Stimulated activated CD8-positive, alpha-beta memory T cell treated with anti-CD3 and anti-CD28 coated beads, Interleukin-15, amount 100 ng/mL, for 4 hours (primary cell): ENCODE data around the gene RSAD2.
"Not testable (repeated sequence)": the region's sequence is repeated elsewhere in the genome, so short reads cannot be mapped to it uniquely, and the experiment has no call there.

Experiments
- DNase-seq, 2 donors: peaks; one replicate each; pipeline ENCODE4 v3.0.0-alpha.2; 2020; ENCODE audit warnings: low read depth in 2 of 2

RSAD2 gene

DNA sequence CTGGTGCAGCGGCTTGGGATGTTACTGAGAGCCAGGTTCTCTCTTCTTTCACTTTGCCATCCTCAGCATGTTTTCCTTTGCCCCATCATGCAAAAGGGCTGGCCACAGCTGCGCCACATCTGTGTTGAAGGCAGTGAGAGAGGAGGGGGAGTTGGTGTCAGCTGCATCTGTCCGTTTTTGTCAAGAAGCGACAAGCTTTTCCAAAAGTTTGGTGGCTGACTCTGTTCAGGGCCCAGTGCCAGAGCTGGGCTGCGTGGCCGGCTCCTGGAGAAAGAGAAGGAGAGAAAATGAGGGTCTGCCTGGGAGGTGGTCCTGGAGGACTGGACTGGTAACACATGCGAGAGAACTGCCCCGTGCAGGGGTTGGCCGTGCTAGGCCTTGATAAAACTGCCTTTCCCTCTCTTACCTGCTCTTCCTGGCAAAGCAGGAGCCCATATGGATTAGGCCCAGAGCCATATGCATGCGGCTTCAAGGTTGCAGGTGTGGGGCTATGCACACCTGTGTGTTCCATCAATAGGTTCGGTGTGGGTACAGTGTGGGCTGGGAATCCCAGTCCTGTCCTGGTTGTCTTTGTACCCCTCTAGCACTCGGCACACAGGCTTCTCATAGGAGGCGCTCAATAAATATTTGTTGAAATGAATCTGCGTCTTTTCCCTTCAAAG lies 48.6 kb downstream of the RSAD2 start:
- DNase-seq: no peak

DNA sequence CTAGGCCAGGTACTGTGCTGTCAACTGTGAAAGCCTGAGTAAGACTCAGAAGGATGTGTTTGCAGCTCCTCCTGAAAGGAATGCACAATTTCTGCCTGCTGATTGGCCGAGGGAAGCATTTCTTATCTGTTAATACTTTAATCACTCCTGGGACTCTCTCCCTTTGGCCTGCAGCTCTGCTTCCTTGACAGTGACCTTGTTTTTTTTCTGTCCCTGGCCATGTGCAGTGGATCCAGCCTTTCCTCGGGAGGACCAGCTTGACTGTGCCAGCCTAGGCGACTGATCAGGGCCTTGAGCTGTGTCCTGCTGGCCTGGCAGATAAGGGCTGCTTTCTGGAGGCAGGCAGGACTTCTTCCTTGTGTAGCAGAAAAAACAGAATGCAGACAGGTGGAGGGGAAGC lies 49.6 kb downstream of the RSAD2 start:
- DNase-seq: no peak

DNA sequence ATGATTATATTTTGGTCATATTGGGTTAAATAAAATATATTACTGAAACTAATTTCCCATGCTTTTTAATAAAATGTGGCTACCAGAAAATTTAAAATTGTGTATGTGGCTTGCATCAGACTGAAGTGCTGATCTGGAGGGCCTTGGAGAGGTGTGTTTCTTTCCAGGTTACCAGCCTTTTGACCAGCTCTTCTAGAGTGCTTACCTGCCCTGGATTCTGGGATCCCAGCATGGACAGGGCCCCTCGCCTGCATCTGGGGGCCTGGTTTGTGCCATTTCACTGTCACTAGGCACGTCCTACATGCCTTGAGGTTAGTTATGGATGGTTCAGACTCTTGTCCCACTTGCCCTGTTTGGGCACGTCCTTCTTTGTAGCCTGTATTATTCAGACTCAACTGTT lies 50.2 kb downstream of the RSAD2 start:
- no peak for DNase-seq

DNA sequence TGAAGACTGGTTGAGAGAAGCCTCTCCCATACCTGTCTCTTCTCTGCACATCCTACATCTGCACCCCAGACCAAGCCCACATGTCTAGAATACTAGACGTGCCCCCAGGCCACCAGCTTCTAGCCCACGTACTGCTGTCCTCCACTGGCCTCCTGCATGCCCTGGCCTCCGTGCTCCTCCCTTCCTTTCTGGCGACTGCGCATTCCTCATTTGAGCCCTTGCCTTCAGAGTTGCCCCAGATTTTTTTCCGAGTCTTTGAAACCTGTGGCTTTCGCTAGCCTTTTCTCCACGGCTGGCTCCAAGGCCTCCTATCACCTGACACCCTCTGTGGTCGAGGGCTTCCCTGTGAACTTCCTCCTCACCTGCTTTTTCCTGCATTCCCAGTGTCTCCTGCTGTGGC lies 50.9 kb downstream of the RSAD2 start:
- DNase-seq: no peak

DNA sequence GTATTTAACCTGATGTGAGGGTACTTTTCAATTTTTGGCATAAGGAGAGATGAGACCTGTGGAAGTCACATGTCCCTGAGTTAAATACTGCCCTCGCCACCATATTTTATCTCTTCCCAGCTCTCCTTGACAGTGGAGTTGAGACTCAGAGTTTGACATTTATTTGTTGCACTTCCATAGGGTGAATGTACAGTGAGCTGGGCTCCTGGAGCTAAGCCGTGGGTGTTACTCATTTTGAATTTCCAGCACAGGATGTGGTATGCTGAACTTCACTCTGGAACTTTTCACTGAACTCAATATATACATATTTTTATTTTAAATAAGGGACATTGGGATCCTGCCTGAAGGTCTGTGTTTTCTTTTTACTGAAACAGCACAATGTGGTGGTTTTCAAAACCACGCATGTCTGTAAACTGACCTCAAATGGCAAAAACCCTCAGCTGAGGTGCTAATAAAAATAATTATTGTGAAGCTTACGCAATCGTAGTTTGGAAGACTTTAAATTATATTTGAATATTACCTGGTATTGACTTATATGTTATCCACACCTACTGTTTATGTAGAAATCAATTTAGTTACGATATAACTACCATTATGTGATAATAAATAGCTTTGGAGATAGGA lies 51.7 kb downstream of the RSAD2 start:
- no peak for DNase-seq

DNA sequence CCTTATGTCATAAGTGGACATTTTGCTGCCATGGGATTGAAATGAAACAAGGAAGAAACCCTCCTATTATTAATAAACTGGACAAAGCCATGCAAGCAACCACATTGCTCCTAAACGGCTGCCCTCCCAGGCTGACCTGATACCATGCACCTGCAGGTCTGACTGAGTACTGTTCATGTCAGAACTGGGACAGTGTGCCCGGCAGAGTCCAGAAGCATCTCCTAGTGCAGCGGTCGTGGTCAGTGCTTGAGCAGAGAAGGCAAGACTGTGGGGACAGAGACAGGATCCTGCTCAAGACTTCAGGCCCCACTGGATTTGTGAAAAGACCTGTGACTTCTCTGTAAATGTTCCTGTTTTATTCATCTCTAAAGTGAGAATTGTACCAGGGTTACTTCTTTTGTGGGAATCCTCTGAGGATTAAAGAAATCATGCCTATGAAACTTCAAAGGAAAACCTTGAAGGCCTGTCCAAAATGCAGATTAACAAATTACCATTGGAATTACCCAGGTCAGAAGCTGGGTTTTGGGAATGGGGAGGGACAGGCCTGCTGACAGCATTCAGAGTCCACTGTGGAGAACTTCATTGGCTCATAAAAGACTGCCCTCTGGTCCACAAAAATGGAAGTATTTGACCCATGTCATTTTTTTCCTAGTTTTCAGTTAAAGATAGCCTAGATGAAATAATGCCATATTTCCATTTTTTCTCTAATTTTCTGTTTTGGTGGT lies 53.5 kb downstream of the RSAD2 start:
- DNase-seq: no peak

DNA sequence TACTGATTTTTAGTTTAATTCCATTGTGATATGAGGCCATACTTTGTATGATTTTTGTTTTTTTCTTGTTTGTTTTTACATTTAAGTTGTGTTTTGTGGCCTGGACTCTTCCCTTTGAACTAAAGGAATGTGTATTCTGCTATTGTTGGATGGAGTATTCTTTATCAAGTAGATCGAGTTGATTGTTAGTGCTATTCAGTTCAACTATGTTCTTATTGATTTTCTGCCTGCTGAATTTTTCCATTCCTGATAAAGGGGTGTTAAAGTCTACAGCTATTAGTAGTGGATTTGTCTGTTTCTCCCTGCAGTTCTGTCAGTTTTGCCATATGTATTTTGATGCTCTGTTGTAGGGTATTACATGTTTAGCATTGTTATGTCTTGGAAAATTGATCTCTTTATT lies 54.2 kb downstream of the RSAD2 start:
- no peak for DNase-seq

DNA sequence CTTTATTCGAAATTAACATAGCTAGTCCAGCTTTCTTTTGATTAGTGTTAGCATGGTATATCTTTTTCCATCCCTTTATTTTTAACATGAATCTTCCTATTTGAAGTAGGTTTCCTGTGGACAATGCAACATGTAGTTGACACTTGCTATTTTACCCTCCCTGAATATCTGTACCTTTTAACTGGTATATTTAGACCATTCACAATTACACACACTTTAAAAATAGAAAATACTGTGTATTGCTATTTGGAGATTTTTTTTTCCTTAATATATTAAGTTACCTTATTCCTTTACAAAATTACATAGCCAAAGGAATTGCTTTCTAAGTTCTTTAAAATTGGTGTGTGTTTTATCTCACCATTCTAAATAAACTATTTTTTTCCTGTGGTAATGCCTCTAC lies 54.6 kb downstream of the RSAD2 start:
- DNase-seq: no peak

DNA sequence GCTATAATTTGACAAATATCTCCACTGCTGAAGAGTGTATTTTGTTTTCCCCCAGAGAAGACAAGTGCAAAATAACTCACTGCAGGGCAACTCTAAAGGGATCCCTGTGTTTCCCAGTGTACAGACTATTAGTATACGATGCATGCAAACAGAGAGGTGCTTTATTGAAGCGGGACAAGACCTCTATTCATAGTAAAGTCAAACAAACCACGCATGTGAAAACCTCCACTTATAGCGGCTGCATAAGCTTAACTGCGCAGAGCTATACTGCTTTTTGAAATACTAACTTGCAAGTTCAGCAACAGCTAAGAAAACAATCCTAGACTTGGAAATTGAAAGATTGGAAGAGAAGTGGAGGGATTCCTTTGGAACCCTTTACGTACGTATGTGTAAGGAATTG lies 55.3 kb downstream of the RSAD2 start:
- DNase-seq: no peak

DNA sequence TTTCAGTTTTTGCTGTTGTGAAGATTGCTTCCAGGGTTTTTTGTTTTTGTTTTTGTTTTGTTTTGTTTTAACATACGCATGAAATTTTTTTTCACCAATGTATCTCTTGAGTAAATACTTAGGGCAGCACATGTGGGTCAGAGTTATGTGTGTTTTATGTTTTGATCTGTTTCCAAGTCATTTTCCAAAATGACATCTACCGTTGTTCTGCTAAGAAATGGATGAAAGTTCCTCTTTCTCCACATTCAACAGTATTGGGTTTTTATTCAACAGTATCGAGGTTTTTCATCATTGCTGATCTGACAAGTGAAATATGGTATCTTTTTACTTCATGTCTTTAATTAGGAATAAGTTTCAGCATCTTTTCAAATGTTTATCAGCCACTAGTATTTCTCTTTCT lies 56.3 kb downstream of the RSAD2 start:
- no peak for DNase-seq

DNA sequence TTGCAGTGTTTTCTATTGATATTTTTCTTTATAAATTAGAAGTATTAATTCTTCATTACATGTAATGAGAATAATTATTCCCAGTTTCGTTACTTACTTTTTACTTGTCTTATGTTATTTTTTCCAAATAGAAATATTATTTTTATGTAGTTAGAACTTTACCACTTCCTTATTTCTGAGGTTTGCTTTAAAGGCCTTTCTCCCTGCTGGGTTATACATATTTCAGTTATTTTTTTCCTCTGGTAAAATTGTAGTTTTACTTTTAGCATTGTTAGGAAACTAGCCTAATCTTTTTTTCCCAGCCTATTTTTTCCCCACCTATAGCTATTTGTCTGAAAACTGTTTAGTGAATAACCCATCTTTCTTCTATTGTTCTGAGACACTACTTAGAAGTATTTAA lies 56.8 kb downstream of the RSAD2 start:
- no peak for DNase-seq

DNA sequence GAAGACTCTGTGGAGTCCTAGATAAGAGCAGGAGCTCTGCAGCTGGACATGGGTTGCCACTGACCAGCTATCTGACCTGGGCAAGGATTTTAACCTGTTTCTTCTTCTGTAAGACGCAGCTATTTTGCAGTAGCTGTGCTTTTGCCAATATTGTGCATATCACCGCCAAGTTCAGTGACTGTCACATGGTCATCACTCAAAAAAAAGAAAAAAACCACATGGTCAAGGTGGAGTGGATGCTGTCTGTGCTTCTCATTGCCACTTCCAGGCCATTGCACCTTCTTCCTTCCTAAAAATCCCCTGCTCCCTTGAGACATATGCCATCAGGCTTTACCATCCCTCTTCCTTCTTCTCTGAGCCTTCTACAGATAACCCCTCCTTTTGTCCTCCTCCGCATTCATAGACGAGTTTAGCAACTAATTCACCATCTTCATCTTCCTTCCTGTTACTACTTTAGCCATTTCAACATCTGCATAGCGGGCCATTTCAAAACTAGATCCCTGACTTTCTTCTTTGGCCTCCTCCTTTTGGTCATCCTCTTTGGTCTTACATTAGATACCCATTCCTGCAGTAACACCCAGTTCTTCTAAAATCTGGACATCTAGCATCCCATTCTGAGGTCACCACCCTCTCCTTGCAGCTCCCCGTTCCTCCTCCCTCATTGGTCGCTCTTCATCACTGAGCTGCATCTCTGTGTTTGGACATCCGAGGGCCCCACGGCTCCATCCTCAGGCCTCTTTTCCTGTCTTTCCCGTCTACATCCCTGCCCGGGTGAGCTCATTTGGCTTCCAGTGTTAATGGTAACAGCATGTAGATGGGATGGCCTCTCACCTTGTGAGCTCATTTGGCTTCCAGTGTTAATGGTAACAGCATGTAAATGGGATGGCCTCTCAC lies 57.4 kb downstream of the RSAD2 start:
- DNase-seq: no peak

DNA sequence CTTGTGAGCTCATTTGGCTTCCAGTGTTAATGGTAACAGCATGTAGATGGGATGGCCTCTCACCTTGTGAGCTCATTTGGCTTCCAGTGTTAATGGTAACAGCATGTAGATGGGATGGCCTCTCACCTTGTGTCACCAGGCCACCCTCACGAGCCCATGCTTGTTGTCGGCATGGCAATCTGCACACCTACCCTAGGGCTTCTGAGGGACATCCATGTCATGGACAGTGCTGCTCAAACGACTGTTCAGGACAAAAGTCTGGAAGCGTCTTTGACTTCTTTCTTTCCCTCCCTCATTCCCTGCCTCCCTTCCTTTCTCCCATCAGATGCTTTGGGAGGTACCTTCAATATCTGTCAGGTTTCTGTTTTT lies 58.1 kb downstream of the RSAD2 start:
- DNase-seq: not testable (repeated sequence)

DNA sequence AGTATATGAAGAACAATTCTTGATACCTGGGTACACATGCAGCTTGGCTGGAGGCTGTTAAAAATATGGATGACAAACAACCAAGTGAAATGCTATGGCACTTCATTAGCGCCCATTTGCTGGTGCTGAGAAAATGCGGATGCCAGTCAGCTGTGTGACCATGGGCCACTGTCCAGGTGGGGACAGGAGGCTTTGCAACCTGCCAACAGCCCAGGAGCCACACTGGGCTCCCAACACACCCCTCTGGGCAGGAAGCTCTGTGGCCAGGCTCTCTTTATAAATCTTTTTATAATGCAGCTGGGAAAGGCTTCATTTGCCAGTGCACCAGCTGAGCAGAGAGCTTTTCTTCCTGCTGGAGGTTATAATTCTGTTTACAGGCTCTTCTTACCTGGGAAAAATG lies 59.6 kb downstream of the RSAD2 start:
- DNase-seq: no peak

DNA sequence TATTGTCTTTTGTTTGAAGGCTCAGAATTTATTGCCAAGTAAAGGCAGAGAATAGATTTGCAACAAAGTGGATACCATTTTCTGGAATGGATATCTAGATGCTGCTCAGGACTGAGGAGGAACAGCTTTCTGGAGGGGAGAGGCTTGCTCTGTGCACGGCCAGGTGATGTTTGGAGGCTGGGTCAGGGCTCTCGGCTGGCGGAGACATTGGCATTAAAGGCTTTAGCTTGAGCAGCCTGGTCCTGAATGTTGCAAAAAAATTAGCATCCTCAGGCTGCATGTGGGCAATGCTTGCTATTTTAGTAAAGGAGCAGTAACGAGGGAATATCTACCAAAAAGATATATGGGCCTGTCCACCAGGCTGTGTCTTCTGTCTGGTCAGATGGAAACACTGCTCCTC lies 60.0 kb downstream of the RSAD2 start:
- no peak for DNase-seq

DNA sequence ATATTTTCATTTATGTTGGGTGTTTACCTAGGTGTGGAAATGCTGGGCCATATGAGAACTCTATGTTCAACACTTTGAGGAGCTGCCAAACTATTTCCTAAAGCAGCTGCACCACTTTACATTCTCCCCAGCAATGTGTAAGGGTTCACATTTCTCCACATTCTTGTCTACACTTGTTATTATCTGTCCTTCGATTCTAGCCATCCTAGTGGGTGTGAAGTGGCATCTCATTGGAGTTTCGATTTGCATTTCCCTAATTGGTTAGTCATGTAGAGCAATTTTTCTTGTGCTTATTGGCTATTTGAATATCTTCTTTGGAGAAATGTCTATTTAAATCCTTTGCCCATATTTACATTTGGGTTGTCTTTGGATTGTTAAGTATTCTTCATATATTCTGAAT lies 61.5 kb downstream of the RSAD2 start:
- no peak for DNase-seq

DNA sequence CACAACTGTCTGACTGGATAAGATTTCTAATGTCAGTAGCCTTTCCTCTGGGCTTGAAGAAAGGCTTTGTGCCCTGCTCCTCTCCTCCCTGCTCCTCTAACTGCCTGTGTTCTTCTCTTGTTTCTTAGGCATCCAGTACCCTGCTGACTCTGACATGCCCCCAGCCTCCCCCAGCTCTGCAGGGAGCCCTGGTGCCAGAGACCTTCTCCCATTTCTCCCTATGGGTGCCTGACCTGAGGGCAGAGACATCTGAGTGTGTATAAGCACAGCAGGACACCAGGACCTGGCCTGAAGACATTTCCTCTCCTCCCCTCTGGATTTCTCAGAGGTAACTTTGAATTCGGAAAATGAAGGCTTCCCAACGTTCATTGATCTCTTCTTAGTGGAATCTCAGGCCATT lies 63.2 kb downstream of the RSAD2 start:
- DNase-seq: no peak

DNA sequence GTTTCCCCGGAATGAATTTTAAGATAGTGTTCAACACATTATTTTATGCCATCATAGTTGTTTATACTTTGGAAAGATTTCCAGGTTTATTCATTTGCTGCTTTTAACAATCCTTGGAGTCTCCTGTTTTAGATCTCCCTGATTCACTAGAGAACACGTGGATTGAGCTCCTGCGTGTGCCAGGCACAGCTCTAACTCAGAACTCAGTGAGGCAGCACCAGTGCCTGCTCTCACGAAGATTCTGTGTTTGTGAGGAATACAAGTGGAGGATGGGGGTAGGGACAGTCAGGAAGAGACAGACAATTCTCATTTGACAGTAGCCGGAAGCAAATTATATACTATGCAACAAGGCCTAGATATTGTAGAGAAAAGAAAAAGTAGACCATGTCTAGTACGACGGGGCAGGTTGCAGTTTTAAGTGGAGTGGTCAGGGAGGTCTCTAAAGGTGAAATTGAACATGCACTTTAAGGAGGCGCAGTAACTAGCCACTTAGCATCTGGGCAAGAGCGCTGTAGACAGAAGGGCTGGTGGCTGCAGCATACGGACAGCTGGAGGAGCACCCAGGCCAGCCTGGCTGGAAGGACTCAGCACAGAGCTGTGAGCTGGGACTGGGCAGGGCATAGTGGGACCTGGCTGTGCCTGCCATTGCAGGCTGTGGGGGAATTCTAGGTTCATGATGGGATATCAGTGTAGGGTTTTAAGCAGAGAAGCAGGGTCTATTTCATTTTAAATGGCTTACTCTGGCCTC lies 63.9 kb downstream of the RSAD2 start:
- no peak for DNase-seq

DNA sequence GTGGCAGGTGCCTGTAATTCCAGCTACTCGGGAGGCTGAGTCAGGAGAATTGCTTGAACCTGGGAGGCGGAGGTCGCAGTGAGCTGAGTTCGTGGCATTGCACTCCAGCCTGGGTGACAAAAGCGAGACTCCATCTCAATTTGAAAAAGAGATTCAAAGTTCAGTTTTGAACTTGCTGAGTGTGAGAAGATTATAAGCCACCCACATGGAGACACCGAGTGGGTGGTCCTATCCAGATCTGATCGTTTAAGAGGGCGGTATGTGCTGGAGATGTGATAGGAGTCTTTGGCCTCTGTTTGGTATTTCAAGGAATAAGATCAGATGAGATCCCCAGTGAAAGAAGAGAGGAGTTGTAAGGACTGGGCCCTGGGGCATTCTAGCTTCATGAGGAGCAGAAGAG lies 65.3 kb downstream of the RSAD2 start:
- DNase-seq: no peak

DNA sequence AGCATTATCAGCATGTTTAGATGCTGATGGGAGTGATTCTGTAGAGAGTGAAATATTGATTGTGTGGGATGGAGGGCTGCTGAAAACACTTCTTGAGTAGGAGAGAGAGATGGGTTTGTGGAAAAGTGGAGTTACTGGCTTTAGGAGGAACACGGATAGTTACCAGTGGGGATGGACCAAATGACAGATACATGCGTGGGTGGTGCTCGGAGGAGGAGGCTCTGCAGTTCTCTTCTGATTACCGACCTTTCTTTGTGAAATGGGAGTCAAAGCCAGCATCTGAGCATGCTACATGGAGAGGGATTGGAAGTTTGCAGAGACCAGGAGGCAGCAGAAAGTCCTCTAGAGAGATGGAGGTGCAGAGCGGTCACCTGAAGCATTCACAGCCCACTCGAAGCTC lies 65.9 kb downstream of the RSAD2 start:
- no peak for DNase-seq

DNA sequence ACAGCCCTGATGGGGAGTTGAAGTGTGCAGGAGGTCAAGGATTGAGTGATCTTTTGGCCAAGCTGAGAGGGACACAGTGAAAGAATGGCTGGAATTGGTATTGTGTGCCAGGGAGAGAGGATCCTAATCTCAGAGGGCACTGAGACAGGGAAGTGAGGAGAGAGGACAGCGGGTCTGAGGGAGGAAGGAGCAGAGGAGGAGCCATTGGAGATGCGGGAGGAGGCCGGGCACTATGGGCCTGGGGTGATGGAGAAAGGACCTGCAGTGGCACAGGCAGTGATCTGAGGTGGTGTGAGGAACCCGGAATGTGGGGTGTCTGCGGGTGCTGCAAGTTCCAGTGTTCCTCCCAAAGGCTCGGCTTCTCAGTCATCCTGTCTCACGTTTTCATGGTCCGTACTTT lies 66.4 kb downstream of the RSAD2 start:
- DNase-seq: no peak

DNA sequence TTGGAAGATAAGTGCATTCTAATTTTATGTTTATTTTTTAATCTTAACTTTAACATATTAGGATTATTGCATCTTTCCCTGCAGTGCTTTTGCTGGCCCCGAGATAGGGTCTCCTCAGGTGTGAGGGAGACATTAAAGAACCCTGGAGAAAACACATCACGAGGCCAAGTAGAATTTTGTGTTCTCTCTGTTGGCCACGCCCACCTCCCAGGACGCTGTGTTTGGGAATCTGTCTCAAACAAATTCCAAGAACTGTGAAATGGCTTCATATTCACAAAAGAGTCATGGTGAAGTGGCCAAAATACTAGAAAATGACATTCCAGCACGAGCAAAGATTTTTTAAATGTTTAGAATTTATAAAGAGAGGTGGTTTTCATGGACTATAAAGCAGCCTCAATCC lies 67.0 kb downstream of the RSAD2 start:
- DNase-seq: no peak
